Renal cortical epithelial cell (primary cell): ENCODE data around the gene RIN3. TPM values are rescaled to one million over a fixed set of nuclear protein-coding genes. Genes with fewer than 3 reads are reported as not detected.

Source experiments
- total RNA-seq: library from RNA; depleted of rRNA; stranded (reverse); fragments of >200 nt; gene quantifications from 2 replicates; pipeline ENCODE4 v1.2.3, GENCODE V29; 2014

The RIN3 gene
- total RNA-seq, 1 donor from 2014 or later = 8.5 TPM

Other genes with a start within 250 kb of the RIN3 start
- not detected in 2 replicates for gene SLC24A4, start 190.6 kb upstream of the RIN3 start, total RNA-seq
- 62.2 and 88.1 TPM in 2 replicates for gene LGMN, start 234.8 kb downstream of the RIN3 start, total RNA-seq